HG02623 (cell line): Measurements from ENCODE around the gene PSTPIP1.

Source experiments
- ATAC-seq: cut with Tn5 transposase; IDR thresholded peaks from one replicate; pipeline ENCODE4 v1.9.1; 2021; ENCODE audit warnings: moderate library complexity; ENCODE audit not compliant: unreplicated experiment

PSTPIP1 gene

DNA sequence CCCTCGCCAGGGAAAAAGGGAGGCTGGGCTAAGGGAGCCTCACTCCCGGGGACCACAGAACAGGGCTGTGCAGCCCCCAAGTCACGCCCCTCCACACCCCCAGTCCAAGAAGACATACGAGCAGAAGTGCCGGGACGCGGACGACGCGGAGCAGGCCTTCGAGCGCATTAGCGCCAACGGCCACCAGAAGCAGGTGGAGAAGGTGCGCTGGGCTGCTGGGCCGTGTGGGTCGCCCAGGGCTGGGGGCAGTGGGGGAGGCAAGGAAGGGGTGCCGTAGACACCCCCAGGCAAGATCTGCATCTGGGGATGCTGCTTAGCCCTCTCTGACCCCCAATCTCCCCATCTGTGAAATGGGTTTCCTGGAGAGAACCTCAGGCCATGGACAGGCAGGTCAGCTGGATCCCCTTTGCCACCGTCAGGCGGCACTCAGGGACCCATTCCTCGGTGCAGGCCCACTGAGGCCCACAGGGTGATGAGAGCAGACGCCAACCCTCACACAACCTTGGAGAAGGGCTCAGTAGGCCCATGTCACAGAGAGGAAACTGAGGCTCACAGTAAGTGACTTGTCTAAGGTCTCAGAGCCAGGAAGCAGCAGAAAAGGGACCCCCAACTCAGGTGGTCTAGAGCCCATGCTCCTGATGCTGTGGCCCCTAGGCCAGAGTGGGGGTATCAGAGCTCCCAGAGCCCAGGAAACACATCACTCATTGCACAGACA, 33.7 kb downstream of the PSTPIP1 start:
- ATAC-seq = no peak

DNA sequence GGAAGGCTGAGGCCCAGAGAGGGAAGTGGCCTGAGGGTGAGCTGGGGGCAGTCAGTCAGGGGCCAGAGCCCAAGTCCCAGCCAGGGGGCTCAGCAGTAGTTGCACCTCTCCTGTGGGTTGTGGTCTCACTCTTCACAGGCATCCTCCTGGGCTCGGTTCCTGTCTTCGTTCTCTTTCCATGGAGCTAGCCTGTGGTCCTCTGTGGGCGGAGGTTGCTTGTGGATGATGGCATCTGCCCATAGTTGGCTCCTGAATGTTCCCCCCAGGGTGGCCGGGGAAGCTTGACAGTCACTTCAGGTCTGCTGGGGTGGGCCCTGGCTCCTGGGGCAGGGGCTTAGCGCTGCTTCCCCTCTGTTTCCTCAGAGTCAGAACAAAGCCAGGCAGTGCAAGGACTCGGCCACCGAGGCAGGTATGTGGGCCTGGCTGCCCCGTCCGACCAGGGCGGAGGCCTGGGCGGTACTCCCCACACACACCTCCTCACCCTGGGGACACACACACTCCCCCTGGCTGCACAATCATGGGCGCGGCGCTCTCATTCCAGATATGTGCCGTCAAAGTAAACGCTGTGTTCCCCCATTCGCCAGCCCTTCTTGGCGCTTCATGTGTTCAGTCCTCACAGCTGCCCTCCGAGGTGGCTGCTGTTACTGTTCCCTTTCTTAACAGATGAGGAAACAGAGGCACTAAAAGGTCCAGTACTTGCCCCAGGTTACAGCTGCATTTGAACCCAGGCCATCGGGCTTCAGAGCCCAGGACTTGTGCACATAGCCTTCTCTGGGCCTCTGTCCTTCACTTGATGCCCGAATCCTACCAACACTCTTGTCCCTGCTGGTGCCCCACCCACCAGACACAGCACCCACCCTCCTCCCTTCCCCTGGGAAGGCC, 34.5 kb downstream of the PSTPIP1 start:
- ATAC-seq = no peak

DNA sequence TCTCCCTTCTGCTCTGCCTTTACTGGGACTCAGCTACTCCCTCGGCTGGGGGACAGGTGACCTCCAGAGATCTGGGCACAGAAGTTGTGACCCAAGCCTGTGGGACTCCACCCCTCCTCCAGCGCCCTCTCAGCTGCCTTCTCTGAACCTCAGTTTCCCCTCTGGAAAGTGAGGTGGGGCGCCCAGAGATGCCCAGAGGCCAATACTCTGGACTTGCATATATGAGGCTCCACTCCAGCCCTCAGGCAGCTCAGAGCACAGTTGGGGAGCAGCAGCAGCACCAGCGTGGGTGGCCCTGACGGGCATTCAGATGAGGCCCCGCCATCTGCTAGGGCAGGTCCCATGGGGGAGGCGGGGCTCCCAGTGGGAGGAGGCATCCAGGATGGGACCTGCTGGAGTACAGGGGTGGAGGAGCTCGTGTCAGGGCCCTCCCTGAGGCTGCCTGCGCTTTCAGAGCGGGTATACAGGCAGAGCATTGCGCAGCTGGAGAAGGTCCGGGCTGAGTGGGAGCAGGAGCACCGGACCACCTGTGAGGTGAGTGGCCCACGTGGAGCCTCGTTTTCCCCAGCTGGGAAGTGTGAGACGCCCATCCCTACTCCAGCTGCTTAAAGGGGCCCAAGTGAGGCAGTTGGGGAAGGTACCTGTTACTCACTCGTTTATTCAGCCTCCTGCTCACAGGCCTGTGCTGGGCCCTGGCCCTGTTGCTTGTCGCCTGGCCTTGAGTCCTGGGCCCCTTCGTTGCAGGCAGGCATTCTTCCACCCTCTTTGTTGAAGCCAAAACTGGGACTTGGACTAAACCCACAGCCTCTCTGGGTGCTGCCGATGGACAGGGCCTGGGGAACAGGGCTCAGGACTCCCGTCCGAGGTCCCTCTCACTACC, 35.4 kb downstream of the PSTPIP1 start:
- no peak for ATAC-seq

GRCh38 chr15:77030928-77031375, 36.0 kb downstream of the PSTPIP1 start:
- ATAC-seq = no peak

- peak; percentile 43 for ATAC-seq
Observed at GRCh38 chr15:77031376-77032050, 36.6 kb downstream of the PSTPIP1 start.

GRCh38 chr15:77032052-77032646, 37.2 kb downstream of the PSTPIP1 start:
- ATAC-seq = no peak

- no peak for ATAC-seq
Observed at GRCh38 chr15:77032647-77033416, 37.9 kb downstream of the PSTPIP1 start.

DNA sequence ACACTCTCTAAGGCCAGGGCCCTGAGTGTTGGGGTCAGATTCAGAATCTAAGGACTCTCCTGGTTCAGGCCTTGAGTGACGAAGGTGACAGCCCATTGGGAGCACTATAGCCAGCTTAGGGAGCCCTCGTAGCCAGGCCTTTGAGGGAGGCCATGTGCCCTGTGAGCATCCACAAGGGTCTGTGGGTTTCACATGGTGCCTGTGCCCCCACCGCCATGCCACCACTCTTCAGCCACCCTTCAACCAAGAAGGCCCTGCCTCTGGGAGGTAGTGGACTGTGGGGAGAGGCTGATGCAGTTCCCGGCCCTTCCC, 38.4 kb downstream of the PSTPIP1 start:
- ATAC-seq = no peak

- ATAC-seq = no peak
Observed at GRCh38 chr15:77033729-77034671, 39.1 kb downstream of the PSTPIP1 start.

DNA sequence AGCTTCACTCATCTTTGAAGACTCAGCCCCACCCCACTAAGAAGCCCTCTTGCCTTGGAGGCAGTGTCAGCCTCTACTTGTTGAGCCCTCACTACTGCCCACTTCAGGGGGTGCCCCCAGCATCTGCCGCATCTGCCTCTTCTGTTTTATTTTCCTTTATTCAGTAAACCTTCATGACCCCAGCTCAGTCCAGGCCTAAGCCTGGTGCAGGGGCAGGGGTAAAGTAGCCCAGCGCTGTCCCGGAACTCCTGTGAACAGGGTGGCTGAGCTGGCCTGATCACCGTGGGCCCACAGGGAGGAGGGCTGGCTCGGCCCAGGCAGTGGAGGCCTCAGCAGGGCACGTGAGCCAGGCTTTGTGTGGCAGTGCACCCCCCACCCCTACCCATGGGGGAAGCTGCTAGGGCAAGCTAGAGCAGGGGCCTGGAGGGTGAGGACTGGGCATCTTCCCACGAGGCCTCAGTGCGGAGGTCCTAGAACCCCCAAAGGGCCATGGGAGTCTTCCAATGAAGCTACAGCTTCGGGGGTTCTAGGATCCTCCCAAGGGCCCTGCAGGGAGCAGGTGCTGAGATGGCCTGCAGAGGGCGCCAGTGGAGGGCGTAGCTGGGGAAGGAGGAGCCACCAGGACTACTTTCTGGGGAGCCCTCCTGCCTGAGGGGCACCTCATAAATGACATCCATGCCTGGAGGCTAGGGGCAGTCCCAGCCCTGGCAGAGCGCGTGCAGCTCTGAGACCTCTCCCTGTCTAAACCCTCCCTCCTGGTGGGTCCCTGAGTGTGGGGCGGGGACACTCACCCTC, 40.0 kb downstream of the PSTPIP1 start:
- ATAC-seq = no peak

DNA sequence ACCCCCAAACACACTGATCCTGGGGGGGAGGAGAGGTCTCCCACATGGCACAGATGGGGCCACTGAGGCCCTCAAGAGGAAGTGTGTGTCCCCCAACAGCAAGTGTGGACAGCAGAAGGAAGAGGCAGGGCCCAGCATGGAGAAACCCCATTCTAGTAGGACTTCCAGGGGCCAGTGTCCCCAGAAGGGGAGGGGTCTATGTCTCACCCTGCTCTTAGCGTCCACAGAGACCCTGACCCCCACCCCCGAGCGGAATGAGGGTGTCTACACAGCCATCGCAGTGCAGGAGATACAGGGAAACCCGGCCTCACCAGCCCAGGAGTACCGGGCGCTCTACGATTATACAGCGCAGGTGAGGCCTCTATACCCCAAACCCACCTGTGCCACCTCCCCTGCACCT, 40.7 kb downstream of the PSTPIP1 start:
- ATAC-seq = no peak

DNA sequence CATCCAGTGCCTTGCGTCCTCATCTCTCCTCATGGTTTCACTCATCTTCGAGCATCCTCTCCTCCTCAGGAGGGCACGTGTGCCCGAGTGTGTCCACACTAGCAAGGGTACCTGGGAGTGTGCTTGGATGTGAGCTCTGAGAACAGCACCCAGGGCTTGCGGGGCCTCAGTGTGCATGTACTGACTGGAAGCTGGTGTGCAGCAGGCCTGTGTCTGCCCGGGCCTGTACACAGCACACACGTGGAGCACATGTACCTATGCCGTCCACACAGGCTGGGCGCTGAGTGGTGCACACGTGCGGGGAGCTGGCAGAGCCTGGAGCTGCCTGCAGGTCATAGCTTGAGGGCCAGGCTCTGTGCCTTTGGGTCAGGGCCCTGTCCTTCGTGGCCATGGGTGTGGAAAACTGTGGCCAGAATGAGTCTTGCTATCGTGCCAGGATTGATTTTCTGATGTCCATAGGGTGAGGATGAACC, 41.1 kb downstream of the PSTPIP1 start:
- no peak for ATAC-seq

DNA sequence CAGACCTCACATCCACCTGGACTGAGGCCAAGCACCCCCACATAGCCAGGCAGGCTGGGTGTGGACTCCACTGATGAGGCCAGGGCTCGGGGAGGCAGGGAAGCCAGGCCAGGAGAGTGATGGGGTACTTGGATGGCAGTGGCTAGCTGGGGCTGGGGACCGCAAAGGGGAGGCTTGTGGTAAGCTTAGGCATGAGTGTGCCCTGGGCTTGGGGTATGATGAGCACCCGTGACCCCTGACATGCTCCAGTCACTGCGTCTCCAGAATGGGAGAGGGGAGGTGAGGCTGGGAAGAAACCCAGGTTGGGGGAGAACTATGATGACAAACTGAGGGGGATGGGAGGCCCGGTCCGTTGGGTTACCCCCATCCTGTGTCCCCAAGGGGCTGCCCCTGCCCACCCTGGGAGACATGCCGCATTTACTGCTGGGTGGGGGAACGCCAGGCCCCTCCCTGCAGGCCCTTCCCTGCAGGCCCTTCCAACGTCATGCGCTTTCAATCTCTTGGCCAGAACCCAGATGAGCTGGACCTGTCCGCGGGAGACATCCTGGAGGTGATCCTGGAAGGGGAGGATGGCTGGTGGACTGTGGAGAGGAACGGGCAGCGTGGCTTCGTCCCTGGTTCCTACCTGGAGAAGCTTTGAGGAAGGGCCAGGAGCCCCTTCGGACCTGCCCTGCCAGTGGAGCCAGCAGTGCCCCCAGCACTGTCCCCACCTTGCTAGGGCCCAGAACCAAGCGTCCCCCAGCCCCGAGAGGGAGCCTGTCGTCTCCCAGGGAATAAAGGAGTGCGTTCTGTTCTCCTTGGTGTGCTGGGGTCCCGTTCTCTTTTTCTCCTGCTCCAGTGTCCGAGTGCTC, 41.8 kb downstream of the PSTPIP1 start:
- ATAC-seq = no peak

DNA sequence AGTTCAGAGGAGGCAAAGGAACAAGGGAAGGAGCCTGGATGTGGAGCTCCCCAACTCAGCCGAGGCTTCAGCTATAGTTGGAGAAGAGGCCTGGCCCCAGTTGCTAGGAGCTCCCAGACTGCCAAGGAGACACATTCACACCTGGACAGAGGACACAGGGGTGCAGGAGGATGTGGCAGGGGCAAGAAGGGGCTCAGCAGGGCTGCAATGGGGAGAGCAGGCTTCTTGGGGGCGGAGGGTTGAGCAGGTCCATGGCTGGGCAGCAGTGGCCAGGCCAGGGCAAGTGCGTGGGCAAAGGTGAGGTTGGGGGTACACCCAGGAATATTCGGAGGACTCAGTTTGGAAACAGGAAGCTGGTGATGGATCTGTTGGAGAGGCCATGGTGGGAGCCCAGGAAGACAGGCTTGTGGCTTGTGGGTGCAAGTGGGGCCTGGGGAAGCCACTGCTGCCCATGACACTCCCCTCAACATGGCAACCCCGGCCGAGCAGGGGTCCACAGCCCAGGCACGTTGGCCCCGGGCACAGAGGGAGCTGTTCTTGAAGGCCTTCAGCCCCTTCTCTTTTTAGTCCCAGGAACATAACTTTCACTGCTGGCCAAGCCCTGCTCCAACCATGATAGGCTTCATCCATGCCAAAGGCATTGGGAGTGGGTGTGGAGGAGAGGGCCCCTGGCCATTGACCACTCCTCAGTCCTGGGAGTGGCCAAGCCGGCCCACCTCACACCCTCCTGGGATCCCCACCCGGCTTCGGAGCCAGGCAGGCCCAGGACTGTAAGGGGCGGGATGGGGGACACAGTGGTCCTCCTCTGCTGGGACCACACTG, 42.7 kb downstream of the PSTPIP1 start:
- no peak for ATAC-seq

GRCh38 chr15:77038312-77039216, 43.6 kb downstream of the PSTPIP1 start:
- no peak for ATAC-seq
